H1 (cell line): ENCODE results near the gene MED12L. TPM values are rescaled to one million over a fixed set of nuclear protein-coding genes. Genes with fewer than 3 reads are reported as not detected.

Source experiments
- CTCF ChIA-PET: fragments of 300-600 bp; sonication (Branson Sonifier 250); formaldehyde crosslinking; loops from one replicate; lab custom pipeline; 2021; ENCODE audit not compliant: partially characterized antibody; lab: Charles Lee
- POLR2A ChIA-PET: fragments of 300-600 bp; sonication (Branson Sonifier 250); formaldehyde crosslinking; loops from one replicate; lab custom pipeline; 2021; ENCODE audit warnings: inconsistent platforms; ENCODE audit not compliant: partially characterized antibody; lab: Charles Lee
- DNase-seq, 2 experiments: peaks; one replicate each; pipeline versions ENCODE4 v3.0.0 to v3.0.0-alpha.2; 2010 to 2022; ENCODE audit warnings: low spot score in 2 of 2, low read depth in 1 of 2, mixed read lengths in 1 of 2
- FAIRE-seq: peaks from 2 replicates; lab custom pipeline; 2011; peaks lifted over from hg19 to GRCh38; lab: Jason Lieb, UNC
- H2AFZ ChIP-seq: 2 replicates; pipeline ENCODE4 v1.8.1; 2012; ENCODE audit warnings: low read length, inconsistent platforms
- H2AK5ac ChIP-seq: 2 replicates; pipeline ENCODE4 v1.6.1; 2013; ENCODE audit warnings: low read depth, low read length
- H2BK120ac ChIP-seq: replicated peaks from 2 replicates; pipeline ENCODE3; 2013; ENCODE audit warnings: low read depth, low read length, inconsistent platforms
- H2BK12ac ChIP-seq: 2 replicates; pipeline ENCODE4 v1.6.1; 2013; ENCODE audit warnings: low read depth, low read length
- H2BK15ac ChIP-seq: 2 replicates; pipeline ENCODE4 v1.6.1; 2013; ENCODE audit warnings: low read length
- H2BK20ac ChIP-seq: 2 replicates; pipeline ENCODE4 v1.6.1; 2013; ENCODE audit warnings: low read length
- H2BK5ac ChIP-seq: 2 replicates; pipeline ENCODE4 v1.6.1; 2013; ENCODE audit warnings: low read depth, low read length
- H3K14ac ChIP-seq: 2 replicates; pipeline ENCODE4 v1.6.1; 2013; ENCODE audit warnings: inconsistent platforms; ENCODE audit not compliant: insufficient read length
- H3K18ac ChIP-seq: 2 replicates; pipeline ENCODE4 v1.6.1; 2013; ENCODE audit warnings: low read length; ENCODE audit errors: extremely low read depth
- H3K23ac ChIP-seq: 2 replicates; pipeline ENCODE4 v1.6.1; 2013; ENCODE audit warnings: inconsistent platforms; ENCODE audit not compliant: insufficient read length
- H3K23me2 ChIP-seq: 2 replicates; pipeline ENCODE4 v1.6.1; 2013; ENCODE audit warnings: low read depth, low read length
- H3K27ac ChIP-seq: 2 replicates; pipeline ENCODE4 v1.6.1; 2011; ENCODE audit warnings: low read depth, low read length, inconsistent platforms
- H3K27me3 ChIP-seq, 4 experiments: replicated peaks in 1 of 4; 1 replicate in 1 of 4; 2 replicates in 3 of 4; pipeline versions ENCODE4 v1.6.1 to v1.8.1; 2011 to 2013; ENCODE audit warnings: low read length in 3 of 4, mild to moderate bottlenecking in 3 of 4, inconsistent platforms in 2 of 4, mixed read lengths in 2 of 4, moderate library complexity in 1 of 4; ENCODE audit not compliant: control insufficient read depth in 3 of 4, insufficient read depth in 3 of 4; ENCODE audit errors: extremely low read depth in 1 of 4
- H3K36me3 ChIP-seq, 4 experiments: 2 replicates each; pipeline versions ENCODE4 v1.6.1 to v1.8.1; 2011 to 2013; ENCODE audit warnings: mild to moderate bottlenecking in 4 of 4, low read length in 3 of 4, moderate library complexity in 2 of 4, control low read depth in 1 of 4, inconsistent platforms in 1 of 4; ENCODE audit not compliant: insufficient read depth in 4 of 4, control insufficient read depth in 2 of 4
- H3K4ac ChIP-seq: replicated peaks from 2 replicates; pipeline ENCODE3; 2013; ENCODE audit warnings: low read length, low read depth, mixed read lengths, inconsistent platforms; ENCODE audit not compliant: insufficient read length
- H3K4me1 ChIP-seq, 4 experiments: replicated peaks in 1 of 4; 1 replicate in 1 of 4; 2 replicates in 3 of 4; pipeline versions ENCODE4 v1.6.1 to v1.8.1; 2011 to 2013; ENCODE audit warnings: low read length in 3 of 4, inconsistent platforms in 2 of 4, mixed read lengths in 1 of 4; ENCODE audit not compliant: insufficient read depth in 4 of 4, control insufficient read depth in 3 of 4
- H3K4me2 ChIP-seq, 2 experiments: 2 replicates each; pipeline versions ENCODE4 v1.6.1 to v1.8.1; 2011 to 2013; ENCODE audit warnings: low read depth in 2 of 2, low read length in 2 of 2, control low read depth in 1 of 2, inconsistent platforms in 1 of 2, mild to moderate bottlenecking in 1 of 2; ENCODE audit not compliant: insufficient read depth in 1 of 2
- H3K4me3 ChIP-seq, 4 experiments: fragments of 200-600, 300-600 bp in 1 of 4; sonication (generic), shearing (Covaris generic), sonication (Bioruptor Twin) in 1 of 4; 2 replicates each; pipeline versions ENCODE4 v1.5.1 to v1.8.1; 2011 to 2016; ENCODE audit warnings: low read length in 4 of 4, low read depth in 3 of 4, control low read depth in 2 of 4, inconsistent platforms in 2 of 4, mild to moderate bottlenecking in 2 of 4, mixed read lengths in 1 of 4, moderate library complexity in 1 of 4; ENCODE audit not compliant: insufficient read depth in 2 of 4; ENCODE audit errors: extremely low read depth in 1 of 4
- H3K56ac ChIP-seq: replicated peaks from 2 replicates; pipeline ENCODE3; 2013; ENCODE audit warnings: low read depth, mild to moderate bottlenecking, mixed read lengths, low read length, inconsistent platforms; ENCODE audit not compliant: insufficient read length
- H3K79me1 ChIP-seq: 2 replicates; pipeline ENCODE4 v1.6.1; 2013; ENCODE audit warnings: low read depth, low read length, control low read depth
- H3K79me2 ChIP-seq, 2 experiments: 2 replicates each; pipeline versions ENCODE4 v1.6.1 to v1.8.1; 2012 to 2013; ENCODE audit warnings: low read length in 2 of 2, mild to moderate bottlenecking in 2 of 2, inconsistent platforms in 1 of 2; ENCODE audit not compliant: insufficient read depth in 2 of 2, control insufficient read depth in 1 of 2
- H3K9ac ChIP-seq, 4 experiments: replicated peaks in 1 of 4; 1 replicate in 1 of 4; 2 replicates in 3 of 4; pipeline versions ENCODE4 v1.6.1 to v1.8.1; 2011 to 2013; ENCODE audit warnings: low read depth in 3 of 4, low read length in 3 of 4, control low read depth in 2 of 4, mild to moderate bottlenecking in 2 of 4, moderate library complexity in 2 of 4, inconsistent platforms in 1 of 4; ENCODE audit errors: extremely low read depth in 1 of 4
- H3K9me3 ChIP-seq, 2 experiments: 2 replicates each; pipeline versions ENCODE4 v1.6.1 to v1.8.1; 2012 to 2013; ENCODE audit warnings: mild to moderate bottlenecking in 2 of 2, moderate library complexity in 2 of 2, control low read depth in 1 of 2, inconsistent platforms in 1 of 2, low read depth in 1 of 2, low read length in 1 of 2, mixed read lengths in 1 of 2; ENCODE audit not compliant: insufficient read depth in 2 of 2
- H4K20me1 ChIP-seq, 2 experiments: replicated peaks in 1 of 2; 2 replicates each; pipeline versions ENCODE3 to v1.8.1; 2011 to 2013; ENCODE audit warnings: inconsistent platforms in 2 of 2, low read length in 2 of 2, mild to moderate bottlenecking in 1 of 2; ENCODE audit not compliant: insufficient read depth in 2 of 2, control insufficient read depth in 1 of 2
- H4K5ac ChIP-seq: 2 replicates; pipeline ENCODE4 v1.6.1; 2013; ENCODE audit warnings: low read length, low read depth, mixed read lengths, inconsistent platforms; ENCODE audit not compliant: insufficient read length
- H4K8ac ChIP-seq: 2 replicates; pipeline ENCODE4 v1.8.0; 2013; ENCODE audit warnings: mild to moderate bottlenecking, moderate library complexity, low read length, inconsistent platforms; ENCODE audit not compliant: insufficient read depth; ENCODE audit errors: extremely low read depth
- H4K91ac ChIP-seq: replicated peaks from 2 replicates; pipeline ENCODE3; 2013; ENCODE audit warnings: low read length, mixed read lengths, inconsistent platforms; ENCODE audit not compliant: insufficient read length
- SIX5 ChIP-seq: IDR thresholded peaks from 2 replicates; pipeline ENCODE4 v1.6.1; 2011; ENCODE audit warnings: mild to moderate bottlenecking, low read depth, low read length
- WGBS, 2 experiments: shearing (Covaris generic) in 1 of 2; methylation state at CpG; one replicate each; pipeline versions ENCODE4 v1.1.6 to v1.1.7; 2013 to 2015; ENCODE audit warnings: low lambda C conversion rate in 2 of 2, mixed read lengths in 2 of 2, inconsistent platforms in 1 of 2, low coverage in 1 of 2, missing lambda C conversion rate in 1 of 2; ENCODE audit not compliant: insufficient replicate concordance in 2 of 2, insufficient coverage in 1 of 2, insufficient read length in 1 of 2; ENCODE audit errors: extremely low coverage in 1 of 2, missing lambda C conversion rate in 1 of 2; 5-methylcytosine and 5-hydroxymethylcytosine counted together
- polyA plus RNA-seq, 7 experiments: library from polyadenylated mRNA; depleted of rRNA in 3 of 7; stranded (reverse) in 5 of 7; unstranded in 2 of 7; fragments of >200 nt in 5 of 7; fragments of 200-250 nt in 2 of 7; gene quantifications; 1 replicate in 5 of 7; 2 replicates in 1 of 7; 4 replicates in 1 of 7; pipeline versions ENCODE4 v1.2.1 to v1.2.3, GENCODE V29; 2011 to 2013; ENCODE audit warnings: missing spikeins in 2 of 7, mixed read lengths in 2 of 7
- total RNA-seq: library from RNA; stranded (reverse); fragmentation: NEBNext Ultra II Directional; extraction: Animal tissue kit (Norgen Biotek cat#: 25700); gene quantifications from 2 replicates; pipeline ENCODE4 v1.2.1, GENCODE V29; 2021

MED12L gene
- total and polyA plus RNA-seq, 2 of the 8 experiments (the other 6 are each of a cell fraction or from before 2014, with no cell fraction given), result 3.6 to 26.2 TPM

DNA sequence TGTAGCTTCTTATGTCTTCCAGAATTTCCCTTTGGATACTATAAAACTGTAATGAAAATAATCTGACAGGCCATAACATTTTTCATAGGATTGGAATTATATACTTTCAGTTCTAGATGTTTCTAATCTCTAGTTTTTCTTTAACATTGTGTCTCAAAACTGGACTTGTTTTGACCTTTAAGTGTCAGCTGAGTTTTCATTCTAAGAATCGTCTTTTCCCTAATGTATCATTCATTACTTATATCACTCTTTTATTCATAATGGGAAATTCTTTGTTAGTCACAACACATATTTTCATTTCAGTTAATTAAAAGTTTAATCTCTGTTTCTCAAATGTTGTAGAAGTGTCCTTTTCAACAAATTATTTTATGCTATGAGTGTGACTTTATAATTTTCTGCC lies 105.6 kb downstream of the MED12L start:
- Histone ChIP-seq H2BK120ac (no peak overlapping the region), H3K4ac (no peak overlapping the region), H3K27me3 (peaks cover 0 to 1% (median 0%) of the 10 kb centered on the region in 4 experiments; a peak in 1 of 7 replicates), H3K4me2 (no peak overlapping the region), H2BK12ac (no peak overlapping the region), H4K8ac (no peak overlapping the region), H3K14ac (no peak overlapping the region), H3K9ac (no peak overlapping the region), H3K23me2 (no peaks in the 10 kb centered on the region), H2BK5ac (no peak overlapping the region), H3K27ac (no peak overlapping the region), H4K5ac (no peak overlapping the region), H3K4me3 (no peak overlapping the region), H3K79me2 (no peaks in the 10 kb centered on the region), H4K91ac (no peak overlapping the region), H3K79me1 (no peaks in the 10 kb centered on the region), H3K23ac (no peak overlapping the region), H4K20me1 (no peaks in the 10 kb centered on the region), H2AFZ (no peak overlapping the region), H3K36me3 (peaks cover 3 to 11% (median 3%) of the 10 kb centered on the region in 4 experiments; a peak in 5 of 8 replicates), H3K9me3 (no peaks in the 10 kb centered on the region), H2BK20ac (no peak overlapping the region), H3K18ac (no peak overlapping the region), H3K4me1 (no peaks in the 10 kb centered on the region), H3K56ac (no peak overlapping the region), H2AK5ac (no peak overlapping the region), H2BK15ac (no peak overlapping the region)
- no peak for TF ChIP-seq SIX5
- ChIA-PET CTCF (interaction anchor here (0.7 kb wide), 1 partner anchor 261 kb away, joined by 3 read pairs; no protein-coding TSS in a partner anchor), POLR2A (no interaction called here)
- FAIRE-seq (no peak), DNase-seq (no peak)
- WGBS, 2 experiments, result 83% methylated on average over 1 of the region's 1 CpG; no CpG with 5 or more reads in 1 of the 2 experiments
